A549 (cell line): ENCODE data around the gene STS. TPM values are rescaled to one million over a fixed set of nuclear protein-coding genes. Genes with fewer than 3 reads are reported as not detected.
A peak's percentile ranks its signal among the peaks of the same experiment; 100 is the strongest.

Source experiments
- ATAC-seq, 2 experiments: fragments of 200-7000 bp in 1 of 2; fragments of >200 bp in 1 of 2; cut with Nextera tagmentation in 1 of 2; cut with Tn5 transposase in 1 of 2; 3 replicates each; pipeline versions ENCODE4 v1.8.0 to v1.9.1; 2018 to 2020; ENCODE audit warnings: mild to moderate bottlenecking in 1 of 2, moderate library complexity in 1 of 2
- CTCF ChIA-PET: fragments of 300-600 bp; sonication (Branson Sonifier 250); formaldehyde crosslinking; extraction: SDS; loops from one replicate; lab custom pipeline; 2021; ENCODE audit warnings: antibody characterized with exemption, inconsistent platforms; lab: Yijun Ruan, JAX
- POLR2A ChIA-PET: fragments of 350-600 bp; formaldehyde crosslinking; extraction: SDS; loops from one replicate; lab custom pipeline; 2021; ENCODE audit warnings: antibody characterized with exemption, inconsistent platforms; lab: Yijun Ruan, JAX
- DNase-seq, 2 experiments: peaks; one replicate each; pipeline versions ENCODE4 v3.0.0 to v3.0.0-alpha.2; 2011 to 2016; ENCODE audit warnings: low read depth in 1 of 2, low spot score in 1 of 2
- FAIRE-seq: peaks from 2 replicates; lab custom pipeline; 2011; peaks lifted over from hg19 to GRCh38; lab: Jason Lieb, UNC
- H3K27ac ChIP-seq, 2 experiments: fragments of >200 bp; sonication (Bioruptor Twin); formaldehyde crosslinking; 3 replicates each; pipeline ENCODE4 v1.5.1; 2016 to 2017
- H3K4me1 ChIP-seq: fragments of >200 bp; sonication (Bioruptor Twin); formaldehyde crosslinking; 3 replicates; pipeline ENCODE4 v1.6.1; 2016
- H3K4me2 ChIP-seq: fragments of >200 bp; sonication (Bioruptor Twin); formaldehyde crosslinking; 3 replicates; pipeline ENCODE4 v1.6.1; 2016
- H3K4me3 ChIP-seq: fragments of >200 bp; sonication (Bioruptor Twin); formaldehyde crosslinking; 3 replicates; pipeline ENCODE4 v1.5.1; 2016
- H3K9me3 ChIP-seq: fragments of >200 bp; sonication (Bioruptor Twin); formaldehyde crosslinking; 3 replicates; pipeline ENCODE4 v1.6.1; 2016
- BHLHE40 ChIP-seq: IDR thresholded peaks from 2 replicates; pipeline ENCODE4 v1.6.1; 2012; ENCODE audit warnings: low read depth, low read length, inconsistent platforms
- CBX8 ChIP-seq: fragments of 200-600 bp; sonication (generic); IDR thresholded peaks from 2 replicates; pipeline ENCODE4 v1.6.1; 2016
- CEBPB ChIP-seq, 2 experiments: fragments of >200 bp in 1 of 2; sonication (Bioruptor Twin) in 1 of 2; formaldehyde crosslinking in 1 of 2; IDR thresholded peaks; 2 replicates each; pipeline ENCODE4 v1.6.1; 2012 to 2016
- CHD2 ChIP-seq: fragments of 150-350 bp; IDR thresholded peaks from 2 replicates; pipeline ENCODE4 v1.6.1; 2014; ENCODE audit warnings: low read length; ENCODE audit not compliant: partially characterized antibody
- EHMT2 ChIP-seq: fragments of 200-600 bp; sonication (generic); IDR thresholded peaks from 2 replicates; pipeline ENCODE4 v1.6.1; 2016; ENCODE audit warnings: antibody characterized with exemption, low read depth, mild to moderate bottlenecking, moderate library complexity
- EP300 ChIP-seq, 2 experiments: fragments of >200 bp; sonication (Bioruptor Twin); formaldehyde crosslinking; IDR thresholded peaks; 2 replicates in 1 of 2; 3 replicates in 1 of 2; pipeline ENCODE4 v1.6.1; 2016 to 2017
- ESRRA ChIP-seq: fragments of 150-350 bp; IDR thresholded peaks from 2 replicates; pipeline ENCODE4 v1.6.1; 2014; ENCODE audit warnings: mild to moderate bottlenecking, low read length, borderline replicate concordance
- HDAC2 ChIP-seq: fragments of 200-600 bp; sonication (generic); IDR thresholded peaks from 2 replicates; pipeline ENCODE4 v1.6.1; 2016
- HES2 ChIP-seq: fragments of >200 bp; sonication (Bioruptor Twin); formaldehyde crosslinking; IDR thresholded peaks from 2 replicates; pipeline ENCODE4 v1.6.1; 2016
- KDM1A ChIP-seq: fragments of 200-600 bp; sonication (generic); IDR thresholded peaks from 2 replicates; pipeline ENCODE4 v1.6.1; 2016; ENCODE audit warnings: low read depth, mild to moderate bottlenecking
- MAZ ChIP-seq: fragments of 150-350 bp; IDR thresholded peaks from 2 replicates; pipeline ENCODE4 v1.6.1; 2014; ENCODE audit warnings: antibody characterized with exemption, low read depth, low read length, borderline replicate concordance
- MYC ChIP-seq: IDR thresholded peaks from 2 replicates; pipeline ENCODE4 v1.6.1; 2012; ENCODE audit warnings: mild to moderate bottlenecking, inconsistent platforms, low read length, improper control_type of control experiment, borderline replicate concordance
- NR3C1 ChIP-seq: fragments of >200 bp; sonication (Bioruptor Twin); formaldehyde crosslinking; IDR thresholded peaks from 3 replicates; pipeline ENCODE4 v1.6.1; 2017
- PHF8 ChIP-seq: fragments of 200-600 bp; sonication (generic); IDR thresholded peaks from 2 replicates; pipeline ENCODE4 v1.6.1; 2016; ENCODE audit warnings: low read depth, mild to moderate bottlenecking, antibody characterized with exemption, moderate library complexity, borderline replicate concordance
- POLR2A ChIP-seq: IDR thresholded peaks from 2 replicates; pipeline ENCODE4 v1.6.1; 2012; ENCODE audit warnings: mild to moderate bottlenecking, low read length
- RARB ChIP-seq: fragments of 250-450 bp; sonication (Bioruptor Pico); IDR thresholded peaks from 2 replicates; pipeline ENCODE4 v1.8.0; 2021; ENCODE audit warnings: mild to moderate bottlenecking, moderate library complexity
- SMC3 ChIP-seq: fragments of >200 bp; sonication (Bioruptor Twin); formaldehyde crosslinking; IDR thresholded peaks from 3 replicates; pipeline ENCODE4 v1.6.1; 2018; ENCODE audit warnings: inconsistent platforms
- SREBF2 ChIP-seq: fragments of 450-650 bp; IDR thresholded peaks from 2 replicates; pipeline ENCODE4 v1.6.1; 2014; ENCODE audit warnings: mild to moderate bottlenecking, moderate library complexity
- TFCP2L1 ChIP-seq: fragments of 250-450 bp; sonication (Bioruptor Pico); IDR thresholded peaks from 2 replicates; pipeline ENCODE4 v1.5.0; 2021; ENCODE audit warnings: mild to moderate bottlenecking
- ZNF302 ChIP-seq: fragments of 250-450 bp; sonication (Bioruptor Pico); IDR thresholded peaks from 2 replicates; pipeline ENCODE4 v1.9.0; 2021; ENCODE audit warnings: inconsistent platforms, mild to moderate bottlenecking, moderate library complexity
- WGBS: methylation state at CpG from one replicate; pipeline ENCODE4 v1.1.6; 2017; ENCODE audit errors: missing lambda C conversion rate; 5-methylcytosine and 5-hydroxymethylcytosine counted together
- polyA plus RNA-seq, 4 experiments: library from polyadenylated mRNA; depleted of rRNA in 3 of 4; stranded (reverse); fragments of >200 nt; fragmentation: RNase III in 1 of 4; extraction: RNeasy Plus Mini Kit Qiagen cat#74134 plus additional on column Dnase treatment in 1 of 4; gene quantifications; 2 replicates in 3 of 4; 3 replicates in 1 of 4; pipeline ENCODE4 v1.2.3, GENCODE V29; 2011 to 2017
- TF ChIP-seq, protein P1 (sequence below): fragments of 200-600 bp; sonication (generic); IDR thresholded peaks from 2 replicates; pipeline ENCODE4 v1.6.1; 2016; ENCODE audit warnings: antibody characterized with exemption, mild to moderate bottlenecking, moderate library complexity

Gene STS
- polyA plus RNA-seq, 2 of the 4 experiments (the other 2 are of a cell fraction): 2.1 to 2.4 TPM

DNA sequence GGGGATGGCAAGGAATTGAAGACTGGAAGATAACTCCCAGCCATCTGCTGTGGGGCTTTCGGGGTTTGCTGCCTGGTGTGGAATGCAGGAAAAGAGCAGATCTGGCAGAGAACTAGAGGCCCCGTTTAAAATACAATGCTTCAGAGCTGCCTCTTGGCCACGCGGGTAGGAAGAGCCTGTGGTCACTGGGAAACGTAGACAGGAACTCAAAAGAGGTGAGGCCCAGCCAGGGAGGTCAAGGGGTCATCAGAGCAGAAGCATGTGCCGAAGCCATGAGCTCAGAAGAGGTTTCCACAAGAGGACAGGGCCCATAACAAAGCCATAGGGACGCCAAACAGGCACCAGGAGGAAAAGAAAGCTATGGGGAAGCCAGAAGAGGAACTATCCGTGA is 14.5 kb upstream of the STS start:
- peak overlapping the region; percentile 7 to 68; a peak in 3 of 6 replicates for H3K27ac ChIP-seq
- no peak overlapping the region for H3K4me3 ChIP-seq
- peak overlapping the region; percentile 37 for H3K4me2 ChIP-seq
- no peaks in the 10 kb centered on the region for H3K9me3 ChIP-seq
- WGBS: 83% methylated on average over 8 of the region's 8 CpGs
- TF ChIP-seq MAZ (no peak), ESRRA (no peak), KDM1A (no peak), CBX8 (no peak)
- ChIA-PET POLR2A (no interaction called here), CTCF (interaction anchor here (0.8 to 1.4 kb wide), 2 partner anchors 8 to 14 kb away, joined by 3 to 14 read pairs; partner anchors contain the start of genes PUDP and STS)
- DNase-seq: no peak
- ATAC-seq: peak in 1 of 2 experiments; percentile 17; a peak in 2 of 6 replicates
- FAIRE-seq: no peak
- H3K4me1 ChIP-seq: peaks cover 14% of the 10 kb centered on the region

- TF ChIP-seq PHF8 (no peak), HES2 (no peak), SREBF2 (no peak), EP300 (IDR thresholded peaks at IDR 0.05) (no peak), POLR2A (no peak), MYC (no peak), CHD2 (no peak), MAZ (no peak), TFCP2L1 (no peak), KDM1A (no peak), RARB (no peak), SMC3 (no peak), CEBPB (IDR thresholded peaks at IDR 0.05) (no peak), NR3C1 (no peak), EHMT2 (no peak), HDAC2 (no peak), ZNF302 (CRISPR knock-in tag) (no peak), BHLHE40 (no peak)
- TF ChIP-seq, protein P1, sequence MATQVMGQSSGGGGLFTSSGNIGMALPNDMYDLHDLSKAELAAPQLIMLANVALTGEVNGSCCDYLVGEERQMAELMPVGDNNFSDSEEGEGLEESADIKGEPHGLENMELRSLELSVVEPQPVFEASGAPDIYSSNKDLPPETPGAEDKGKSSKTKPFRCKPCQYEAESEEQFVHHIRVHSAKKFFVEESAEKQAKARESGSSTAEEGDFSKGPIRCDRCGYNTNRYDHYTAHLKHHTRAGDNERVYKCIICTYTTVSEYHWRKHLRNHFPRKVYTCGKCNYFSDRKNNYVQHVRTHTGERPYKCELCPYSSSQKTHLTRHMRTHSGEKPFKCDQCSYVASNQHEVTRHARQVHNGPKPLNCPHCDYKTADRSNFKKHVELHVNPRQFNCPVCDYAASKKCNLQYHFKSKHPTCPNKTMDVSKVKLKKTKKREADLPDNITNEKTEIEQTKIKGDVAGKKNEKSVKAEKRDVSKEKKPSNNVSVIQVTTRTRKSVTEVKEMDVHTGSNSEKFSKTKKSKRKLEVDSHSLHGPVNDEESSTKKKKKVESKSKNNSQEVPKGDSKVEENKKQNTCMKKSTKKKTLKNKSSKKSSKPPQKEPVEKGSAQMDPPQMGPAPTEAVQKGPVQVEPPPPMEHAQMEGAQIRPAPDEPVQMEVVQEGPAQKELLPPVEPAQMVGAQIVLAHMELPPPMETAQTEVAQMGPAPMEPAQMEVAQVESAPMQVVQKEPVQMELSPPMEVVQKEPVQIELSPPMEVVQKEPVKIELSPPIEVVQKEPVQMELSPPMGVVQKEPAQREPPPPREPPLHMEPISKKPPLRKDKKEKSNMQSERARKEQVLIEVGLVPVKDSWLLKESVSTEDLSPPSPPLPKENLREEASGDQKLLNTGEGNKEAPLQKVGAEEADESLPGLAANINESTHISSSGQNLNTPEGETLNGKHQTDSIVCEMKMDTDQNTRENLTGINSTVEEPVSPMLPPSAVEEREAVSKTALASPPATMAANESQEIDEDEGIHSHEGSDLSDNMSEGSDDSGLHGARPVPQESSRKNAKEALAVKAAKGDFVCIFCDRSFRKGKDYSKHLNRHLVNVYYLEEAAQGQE: no peak
- POLR2A ChIA-PET: no interaction called here
Measured at GRCh38 chrX:7134981-7135380, 12.5 kb upstream of the STS start.

More at GRCh38 chrX:7134981-7135380, 12.5 kb upstream of the STS start:
- DNase-seq: no peak
- H3K4me3 ChIP-seq: no peak overlapping the region
- WGBS: 92% methylated on average over 2 of the region's 2 CpGs
- H3K4me1 ChIP-seq: peaks cover 14% of the 10 kb centered on the region
- no peak for ATAC-seq
- no peak overlapping the region for H3K4me2 ChIP-seq
- no peak overlapping the region for H3K27ac ChIP-seq
- no peak for FAIRE-seq
- CTCF ChIA-PET: interaction anchor here (1.1 kb wide), 1 partner anchor 10 kb away, joined by 4 read pairs; no protein-coding TSS in a partner anchor
- no peaks in the 10 kb centered on the region for H3K9me3 ChIP-seq
